H9 (cell line): Measurements from ENCODE around the gene TFAP2A. TPM values are rescaled to one million over a fixed set of nuclear protein-coding genes. Genes with fewer than 3 reads are reported as not detected.

Experiments
- DNase-seq: peaks from one replicate; pipeline ENCODE4 v3.0.0-alpha.2; 2017
- H2AFZ ChIP-seq: one replicate; pipeline ENCODE4 v1.6.1; 2013; ENCODE audit warnings: mild to moderate bottlenecking, low read length, control low read depth, moderate library complexity
- H2AK5ac ChIP-seq: 2 replicates; pipeline ENCODE4 v1.6.1; 2013; ENCODE audit warnings: low read length, control low read depth, mixed read lengths; ENCODE audit not compliant: insufficient read length
- H2BK120ac ChIP-seq: one replicate; pipeline ENCODE4 v1.6.1; 2013; ENCODE audit warnings: low read depth, mild to moderate bottlenecking, low read length, control low read depth, inconsistent platforms; ENCODE audit not compliant: poor library complexity, severe bottlenecking
- H2BK12ac ChIP-seq: 2 replicates; pipeline ENCODE4 v1.6.1; 2013; ENCODE audit warnings: low read length, control low read depth, mixed read lengths, low read depth; ENCODE audit not compliant: insufficient read length
- H2BK15ac ChIP-seq: 2 replicates; pipeline ENCODE4 v1.6.1; 2013; ENCODE audit warnings: low read depth, low read length, control low read depth
- H2BK20ac ChIP-seq: one replicate; pipeline ENCODE4 v1.6.1; 2013; ENCODE audit warnings: low read depth, mild to moderate bottlenecking, low read length, control low read depth, inconsistent platforms; ENCODE audit not compliant: poor library complexity, severe bottlenecking
- H2BK5ac ChIP-seq: 2 replicates; pipeline ENCODE4 v1.6.1; 2013; ENCODE audit warnings: low read length, control low read depth, mixed read lengths; ENCODE audit not compliant: insufficient read length
- H3K14ac ChIP-seq: 2 replicates; pipeline ENCODE4 v1.6.1; 2013; ENCODE audit warnings: low read length, control low read depth; ENCODE audit not compliant: insufficient read depth
- H3K18ac ChIP-seq: 2 replicates; pipeline ENCODE4 v1.6.1; 2013; ENCODE audit warnings: low read depth, mild to moderate bottlenecking, mixed read lengths, low read length, control low read depth; ENCODE audit not compliant: insufficient read length
- H3K23ac ChIP-seq: 2 replicates; pipeline ENCODE4 v1.6.1; 2013; ENCODE audit warnings: low read length, control low read depth, mixed read lengths, low read depth; ENCODE audit not compliant: insufficient read length
- H3K23me2 ChIP-seq: 2 replicates; pipeline ENCODE4 v1.6.1; 2013; ENCODE audit warnings: low read depth, mild to moderate bottlenecking, mixed read lengths, low read length, control low read depth; ENCODE audit not compliant: insufficient read length, poor library complexity, severe bottlenecking
- H3K27ac ChIP-seq: 2 replicates; pipeline ENCODE4 v1.5.1; 2013; ENCODE audit warnings: low read length, control low read depth, mixed read lengths, low read depth; ENCODE audit not compliant: insufficient read length
- H3K27me3 ChIP-seq: 2 replicates; pipeline ENCODE4 v1.6.1; 2013; ENCODE audit warnings: low read length, control low read depth, inconsistent platforms; ENCODE audit not compliant: insufficient read depth
- H3K4ac ChIP-seq: 2 replicates; pipeline ENCODE4 v1.6.1; 2013; ENCODE audit warnings: low read depth, mild to moderate bottlenecking, control low read depth, inconsistent platforms, low read length, moderate library complexity
- H3K4me1 ChIP-seq: 2 replicates; pipeline ENCODE4 v1.6.1; 2013; ENCODE audit warnings: low read length, control low read depth, inconsistent platforms; ENCODE audit not compliant: insufficient read depth
- H3K4me2 ChIP-seq: 2 replicates; pipeline ENCODE4 v1.6.1; 2013; ENCODE audit warnings: low read length, control low read depth, mixed read lengths; ENCODE audit not compliant: insufficient read length, insufficient read depth
- H3K56ac ChIP-seq: 2 replicates; pipeline ENCODE4 v1.6.1; 2013; ENCODE audit warnings: low read depth, mild to moderate bottlenecking, mixed read lengths, low read length, control low read depth; ENCODE audit not compliant: insufficient read length
- H3K79me1 ChIP-seq: 2 replicates; pipeline ENCODE4 v1.6.1; 2013; ENCODE audit warnings: low read depth, mild to moderate bottlenecking, moderate library complexity, low read length, control low read depth, inconsistent platforms; ENCODE audit not compliant: insufficient read depth, poor library complexity, severe bottlenecking
- H3K79me2 ChIP-seq: 2 replicates; pipeline ENCODE4 v1.6.1; 2013; ENCODE audit warnings: low read length, control low read depth, inconsistent platforms; ENCODE audit not compliant: insufficient read depth
- H3K9ac ChIP-seq: 2 replicates; pipeline ENCODE4 v1.6.1; 2013; ENCODE audit warnings: low read length, control low read depth, mixed read lengths; ENCODE audit not compliant: insufficient read length; ENCODE audit errors: extremely low read depth
- H3K9me3 ChIP-seq: one replicate; pipeline ENCODE4 v1.6.1; 2013; ENCODE audit warnings: low read depth, low read length, inconsistent platforms; ENCODE audit not compliant: control insufficient read depth
- H3T11ph ChIP-seq: one replicate; pipeline ENCODE4 v1.6.1; 2013; ENCODE audit warnings: mild to moderate bottlenecking, low read length, control low read depth, inconsistent platforms
- H4K20me1 ChIP-seq: one replicate; pipeline ENCODE4 v1.6.1; 2013; ENCODE audit not compliant: control insufficient read depth, insufficient read length, insufficient read depth
- H4K5ac ChIP-seq: 2 replicates; pipeline ENCODE4 v1.6.1; 2013; ENCODE audit warnings: low read depth, mild to moderate bottlenecking, mixed read lengths, low read length, control low read depth; ENCODE audit not compliant: insufficient read length
- H4K8ac ChIP-seq: replicated peaks from 2 replicates; pipeline ENCODE4 v1.6.1; 2013; ENCODE audit warnings: low read length, control low read depth, mixed read lengths, low read depth; ENCODE audit not compliant: insufficient read length
- H4K91ac ChIP-seq: 2 replicates; pipeline ENCODE4 v1.6.1; 2013; ENCODE audit warnings: low read depth, mild to moderate bottlenecking, moderate library complexity, mixed read lengths, low read length, control low read depth; ENCODE audit not compliant: insufficient read length
- H3K27ac Mint-ChIP-seq, 3 experiments: 2 replicates in 2 of 3; 3 replicates in 1 of 3; pipeline ENCODE4 v1.8.0; 2020 to 2021; ENCODE audit warnings: mixed read lengths in 3 of 3, mild to moderate bottlenecking in 1 of 3, moderate library complexity in 1 of 3
- H3K27me3 Mint-ChIP-seq: 2 replicates; pipeline ENCODE4 v1.8.0; 2021; ENCODE audit warnings: low read depth, mild to moderate bottlenecking, moderate library complexity, mixed read lengths
- H3K36me3 Mint-ChIP-seq, 3 experiments: 2 replicates in 2 of 3; 3 replicates in 1 of 3; pipeline ENCODE4 v1.8.0; 2020 to 2021; ENCODE audit warnings: low read depth in 3 of 3, mixed read lengths in 3 of 3; ENCODE audit not compliant: insufficient read depth in 1 of 3
- H3K4me1 Mint-ChIP-seq, 2 experiments: 2 replicates each; pipeline ENCODE4 v1.8.0; 2020; ENCODE audit warnings: mixed read lengths in 2 of 2
- H3K4me3 Mint-ChIP-seq, 2 experiments: 2 replicates in 1 of 2; 3 replicates in 1 of 2; pipeline ENCODE4 v1.8.0; 2020 to 2021; ENCODE audit warnings: mild to moderate bottlenecking in 2 of 2, mixed read lengths in 2 of 2, moderate library complexity in 1 of 2
- H3K9me3 Mint-ChIP-seq, 2 experiments: 2 replicates in 1 of 2; 3 replicates in 1 of 2; pipeline ENCODE4 v1.8.0; 2020; ENCODE audit warnings: mild to moderate bottlenecking in 2 of 2, mixed read lengths in 2 of 2, moderate library complexity in 1 of 2
- WGBS: extraction: QIAGEN DNeasy Blood & Tissue Kit; methylation state at CpG from one replicate; pipeline ENCODE4 v1.1.7; 2013; ENCODE audit warnings: missing lambda C conversion rate, low lambda C conversion rate, mixed read lengths; ENCODE audit not compliant: insufficient read length; ENCODE audit errors: extremely low coverage; 5-methylcytosine and 5-hydroxymethylcytosine counted together
- total RNA-seq: library from RNA; stranded (reverse); gene quantifications from 2 replicates; pipeline ENCODE4 v1.2.1, GENCODE V29; 2021
- TF ChIP-seq, protein P1 (sequence below): fragments of 200-600 bp; sonication (generic); conservative IDR thresholded peaks from 3 replicates; pipeline ENCODE4 v1.8.0; 2021; ENCODE audit warnings: antibody characterized with exemption, mild to moderate bottlenecking

The TFAP2A gene
- total RNA-seq, 1 experiment from 2014 or later, result 2.6 TPM

- H3K27me3 Mint-ChIP-seq, result peaks cover 99% of the 10 kb centered on the region
- peaks cover 57 to 80% of the 10 kb centered on the region in 2 experiments for H3K4me1 Mint-ChIP-seq
- H3K23me2 ChIP-seq, result peaks cover 16% of the 10 kb centered on the region
- no peak overlapping the region for H4K91ac ChIP-seq
- no peak overlapping the region for H3K23ac ChIP-seq
- H2AFZ ChIP-seq, result no peak overlapping the region
- peaks cover 81% of the 10 kb centered on the region for H3K27me3 ChIP-seq
- no peak overlapping the region for H3K4ac ChIP-seq
- no peak overlapping the region for H2BK120ac ChIP-seq
- no peak overlapping the region for H3K14ac ChIP-seq
- no CpG with 5 or more reads among the region's 36 CpGs for whole genome bisulfite sequencing
- H2BK5ac ChIP-seq, result no peak overlapping the region
- H3K4me3 Mint-ChIP-seq, result peak overlapping the region; percentile 57 to 82
- H3K79me1 ChIP-seq, result no peaks in the 10 kb centered on the region
- no peak overlapping the region for H3T11ph ChIP-seq
- H3K4me1 ChIP-seq, result peaks cover 3% of the 10 kb centered on the region; the same call in 1 of the 2 replicates
- H3K56ac ChIP-seq, result no peak overlapping the region
- H2BK20ac ChIP-seq, result no peak overlapping the region
- no peak overlapping the region for H3K18ac ChIP-seq
- peaks cover 0 to 4% (median 0%) of the 10 kb centered on the region in 3 experiments; a peak in 1 of 7 replicates for H3K36me3 Mint-ChIP-seq
- no peak overlapping the region for H4K5ac ChIP-seq
- TF ChIP-seq, protein P1, sequence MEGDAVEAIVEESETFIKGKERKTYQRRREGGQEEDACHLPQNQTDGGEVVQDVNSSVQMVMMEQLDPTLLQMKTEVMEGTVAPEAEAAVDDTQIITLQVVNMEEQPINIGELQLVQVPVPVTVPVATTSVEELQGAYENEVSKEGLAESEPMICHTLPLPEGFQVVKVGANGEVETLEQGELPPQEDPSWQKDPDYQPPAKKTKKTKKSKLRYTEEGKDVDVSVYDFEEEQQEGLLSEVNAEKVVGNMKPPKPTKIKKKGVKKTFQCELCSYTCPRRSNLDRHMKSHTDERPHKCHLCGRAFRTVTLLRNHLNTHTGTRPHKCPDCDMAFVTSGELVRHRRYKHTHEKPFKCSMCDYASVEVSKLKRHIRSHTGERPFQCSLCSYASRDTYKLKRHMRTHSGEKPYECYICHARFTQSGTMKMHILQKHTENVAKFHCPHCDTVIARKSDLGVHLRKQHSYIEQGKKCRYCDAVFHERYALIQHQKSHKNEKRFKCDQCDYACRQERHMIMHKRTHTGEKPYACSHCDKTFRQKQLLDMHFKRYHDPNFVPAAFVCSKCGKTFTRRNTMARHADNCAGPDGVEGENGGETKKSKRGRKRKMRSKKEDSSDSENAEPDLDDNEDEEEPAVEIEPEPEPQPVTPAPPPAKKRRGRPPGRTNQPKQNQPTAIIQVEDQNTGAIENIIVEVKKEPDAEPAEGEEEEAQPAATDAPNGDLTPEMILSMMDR, result no peak
- H4K20me1 ChIP-seq, result no peaks in the 10 kb centered on the region
- peaks cover 5 to 7% of the 10 kb centered on the region in 2 experiments; a peak in 4 of 5 replicates for H3K9me3 Mint-ChIP-seq
- H3K27ac Mint-ChIP-seq, result no peak overlapping the region
- DNase-seq, result no peak
- H3K27ac ChIP-seq, result no peak overlapping the region
- peak overlapping the region; percentile 42 for H3K4me2 ChIP-seq
- no peak overlapping the region for H3K9ac ChIP-seq
- H2BK12ac ChIP-seq, result no peak overlapping the region
- H2BK15ac ChIP-seq, result no peak overlapping the region
- no peak overlapping the region for H4K8ac ChIP-seq
- no peak overlapping the region for H2AK5ac ChIP-seq
- H3K79me2 ChIP-seq, result no peaks in the 10 kb centered on the region
- no peaks in the 10 kb centered on the region for H3K9me3 ChIP-seq
These were observed 975 bp upstream of the TFAP2A start for GRCh38 chr6:10415617-10416480.
